Stimulated activated CD4-positive, alpha-beta T cell treated with anti-CD3 and anti-CD28 coated beads, Interleukin-4, amount 100 ng/mL, for 4 hours (primary cell): ENCODE data around the gene STK35.
"Not testable (repeated sequence)": the region's sequence is repeated elsewhere in the genome, so short reads cannot be mapped to it uniquely, and the experiment has no call there.

Source experiments
- DNase-seq, 2 experiments: peaks; one replicate each; pipeline ENCODE4 v3.0.0-alpha.2; 2020

Gene STK35

GRCh38 chr20:2163757-2164156, 62.1 kb downstream of the STK35 start:
- no peak for DNase-seq

DNA sequence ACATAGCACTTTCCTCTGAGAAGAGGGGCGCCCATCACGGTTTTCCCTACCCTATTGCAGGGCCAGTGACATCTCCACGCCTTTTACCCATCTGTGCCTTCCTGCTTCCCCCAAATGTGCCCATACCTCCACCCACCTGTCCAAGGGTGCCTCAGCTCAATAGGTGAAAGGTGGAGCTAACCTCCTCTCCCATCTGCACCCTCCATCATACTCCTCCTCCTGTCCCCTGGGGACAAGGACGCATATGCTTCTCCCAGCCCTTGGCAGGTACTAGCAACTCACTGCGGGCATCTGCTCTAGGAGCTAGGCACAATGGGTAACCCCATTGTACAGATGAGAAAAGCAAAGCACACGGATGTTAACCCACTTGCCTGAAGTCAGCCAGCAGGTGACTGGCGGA, 62.8 kb downstream of the STK35 start:
- DNase-seq = no peak

- DNase-seq = no peak
Measured at GRCh38 chr20:2164966-2165365, 63.3 kb downstream of the STK35 start.

DNA sequence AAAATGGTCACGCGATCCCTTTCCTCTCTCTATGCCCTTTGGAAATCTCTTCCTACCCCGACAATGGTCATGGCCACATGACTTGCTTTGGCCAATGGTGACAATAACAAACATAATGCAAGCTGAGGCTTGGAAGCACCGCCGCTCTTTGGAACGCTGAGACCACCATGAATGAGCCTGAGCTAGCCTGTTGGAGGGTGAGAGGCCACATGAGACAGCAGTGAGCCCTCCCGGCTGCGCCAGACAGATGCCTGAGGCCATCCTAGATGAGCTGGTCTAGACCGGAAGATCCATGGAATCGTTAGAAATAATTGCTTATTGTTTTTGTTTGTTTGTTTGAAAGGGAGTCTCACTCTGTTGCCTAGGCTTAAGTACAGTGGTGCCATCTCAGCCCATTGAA, 64.2 kb downstream of the STK35 start:
- DNase-seq = no peak

DNA sequence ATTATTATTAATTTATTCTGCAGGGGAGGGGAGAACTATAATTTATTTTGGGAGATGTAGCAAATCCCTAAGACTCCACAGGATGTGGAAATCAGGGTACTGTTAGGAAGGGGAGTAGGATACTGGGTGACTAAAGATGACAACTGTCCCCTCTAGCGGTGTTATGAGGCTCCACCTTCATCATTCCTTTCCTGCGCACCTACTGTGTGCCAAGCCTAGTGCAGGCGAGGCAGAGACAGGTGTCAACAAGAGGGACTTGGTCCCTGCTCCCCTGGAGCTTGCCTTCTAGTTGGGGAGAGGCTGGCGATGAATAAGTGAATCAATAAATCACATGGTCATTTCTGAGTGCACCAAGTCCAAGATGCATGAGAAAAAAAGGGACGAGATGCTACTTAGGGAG, 65.5 kb downstream of the STK35 start:
- DNase-seq = no peak

DNA sequence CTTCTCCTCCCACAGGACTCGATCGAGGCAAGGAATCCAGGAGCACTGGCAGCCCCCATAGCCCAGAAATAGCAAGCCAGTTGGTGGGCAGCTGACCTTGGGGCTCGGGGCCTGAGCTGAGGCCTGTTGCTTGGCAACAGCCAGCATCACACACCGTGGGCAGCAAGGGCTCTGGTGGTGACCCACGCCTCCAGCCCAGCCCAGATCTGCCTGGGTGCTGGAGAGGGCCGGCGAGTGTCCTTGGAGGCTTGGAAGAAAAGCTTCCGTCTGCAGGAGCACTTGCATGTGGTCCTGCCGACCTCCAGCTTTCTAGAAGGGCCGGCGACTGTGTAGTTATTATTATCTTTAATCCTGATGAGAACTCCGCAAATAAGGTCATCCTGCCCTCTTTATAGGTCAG, 67.3 kb downstream of the STK35 start:
- DNase-seq = no peak

DNA sequence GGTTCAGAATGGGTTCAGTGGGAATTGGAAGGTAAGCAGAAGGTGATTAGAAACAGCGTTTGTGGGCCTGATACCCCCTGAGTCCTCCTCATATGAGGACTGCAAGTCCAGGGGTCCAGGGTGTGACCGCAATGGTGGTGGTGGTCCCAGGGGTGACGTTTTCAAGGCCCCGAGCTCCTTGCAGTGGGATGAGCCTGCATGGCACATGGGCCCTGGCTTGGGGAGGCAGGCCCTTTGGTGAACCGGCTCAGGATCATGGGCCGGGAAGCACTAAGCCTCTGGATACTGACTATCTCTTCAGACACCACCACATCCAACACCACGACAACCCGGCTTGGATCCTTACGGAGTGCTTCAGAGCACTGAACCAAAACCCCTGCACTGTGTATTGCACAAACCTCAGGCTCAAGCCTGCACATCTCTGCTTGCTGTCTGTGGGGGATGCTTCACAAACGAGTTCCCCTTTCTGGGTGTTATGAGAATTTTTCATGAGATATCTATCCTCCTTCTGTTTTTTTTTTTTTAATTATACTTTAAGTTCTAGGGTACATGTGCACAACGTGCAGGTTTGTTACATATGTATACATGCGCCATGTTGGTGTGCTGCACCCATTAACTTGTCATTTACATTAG, 67.9 kb downstream of the STK35 start:
- no peak for DNase-seq

GRCh38 chr20:2170404-2170803, 68.8 kb downstream of the STK35 start:
- DNase-seq = no peak

DNA sequence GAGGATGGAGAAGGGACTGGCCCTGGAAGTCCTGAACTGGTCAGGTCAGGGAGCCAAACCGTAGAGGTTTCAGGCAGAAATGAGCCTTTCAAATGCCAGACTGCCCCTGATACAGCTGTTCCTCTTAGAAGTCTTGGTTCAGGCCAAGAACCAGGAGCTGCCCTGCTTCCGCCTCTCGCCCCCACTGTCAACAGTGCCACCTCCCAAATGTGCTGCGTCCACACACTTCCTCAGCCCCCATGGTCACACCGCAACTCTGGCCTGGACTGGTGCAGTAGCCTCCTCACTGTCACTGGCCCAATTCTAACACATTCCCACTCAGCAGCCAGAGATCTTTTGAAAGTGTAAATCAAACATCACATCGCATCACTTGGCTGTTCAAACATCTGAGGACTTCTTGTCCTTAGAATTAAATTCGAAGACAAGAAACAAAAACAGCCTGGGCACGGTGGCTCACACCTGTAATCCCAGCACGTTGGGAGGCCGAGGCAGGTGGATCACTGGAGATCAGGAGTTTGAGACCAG, 69.7 kb downstream of the STK35 start:
- no peak for DNase-seq

- not testable (repeated sequence) for DNase-seq
Measured at GRCh38 chr20:2171840-2172239, 70.2 kb downstream of the STK35 start.

DNA sequence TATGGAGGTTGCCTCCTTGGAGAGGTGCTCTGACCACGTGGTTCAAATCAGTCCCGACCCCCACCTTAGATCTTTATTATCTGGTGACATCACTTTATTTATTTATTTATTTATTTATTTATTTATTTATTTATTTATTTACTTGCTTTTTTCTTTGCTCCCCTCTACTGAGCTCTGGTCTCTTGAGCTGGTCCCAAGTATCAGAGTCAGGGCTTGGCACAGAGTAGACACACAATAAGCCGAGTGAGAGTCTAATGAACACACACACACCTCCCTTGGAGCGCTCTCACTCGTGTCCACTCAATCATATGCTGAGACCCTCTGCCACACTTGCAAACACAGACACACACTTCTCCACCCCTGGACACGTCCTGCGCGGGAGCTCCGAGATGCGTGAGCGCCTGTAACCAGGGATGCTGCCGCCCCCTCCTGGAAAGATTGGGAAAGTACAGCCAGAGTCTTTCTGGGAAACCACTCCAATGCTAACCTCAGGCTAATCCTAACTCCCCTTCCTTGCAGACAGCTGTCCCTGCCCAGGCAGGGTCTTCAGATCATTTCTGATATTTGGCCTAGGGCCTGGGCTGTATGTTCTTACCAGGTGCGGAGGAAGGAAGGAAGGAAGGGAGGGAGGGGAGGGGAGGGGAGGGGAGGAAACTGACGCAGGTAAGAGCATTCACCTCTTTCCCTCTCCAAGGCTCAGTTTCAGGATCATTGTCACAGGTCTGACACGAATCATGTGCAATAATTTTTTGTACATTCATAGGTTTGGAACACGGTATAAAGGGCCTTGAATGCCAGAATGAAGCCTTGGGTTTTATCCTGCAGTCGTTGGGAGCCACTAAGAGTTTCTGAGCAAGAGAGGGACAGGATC, 70.9 kb downstream of the STK35 start:
- peak; percentile 58 to 60 for DNase-seq

DNA sequence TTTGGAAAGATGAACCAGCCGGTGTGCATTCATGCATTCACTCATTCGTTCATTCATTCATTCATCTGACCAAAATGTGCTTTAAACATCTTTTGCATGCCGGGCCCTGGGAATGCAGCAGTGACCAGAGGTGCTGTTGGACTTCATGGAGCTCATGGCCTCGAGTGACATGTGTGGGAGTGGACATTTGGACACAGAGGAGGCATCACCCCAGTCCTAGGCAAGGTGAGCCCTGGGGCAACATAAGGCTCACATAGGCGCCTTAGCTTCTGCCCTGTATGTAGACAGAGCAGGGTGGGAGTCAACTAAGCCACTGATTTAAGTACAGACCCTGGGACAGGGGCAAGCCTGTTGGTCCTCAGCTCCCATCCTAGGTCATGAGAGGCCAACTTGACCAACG, 71.6 kb downstream of the STK35 start:
- DNase-seq = no peak

GRCh38 chr20:2174067-2174466, 72.4 kb downstream of the STK35 start:
- DNase-seq = no peak

DNA sequence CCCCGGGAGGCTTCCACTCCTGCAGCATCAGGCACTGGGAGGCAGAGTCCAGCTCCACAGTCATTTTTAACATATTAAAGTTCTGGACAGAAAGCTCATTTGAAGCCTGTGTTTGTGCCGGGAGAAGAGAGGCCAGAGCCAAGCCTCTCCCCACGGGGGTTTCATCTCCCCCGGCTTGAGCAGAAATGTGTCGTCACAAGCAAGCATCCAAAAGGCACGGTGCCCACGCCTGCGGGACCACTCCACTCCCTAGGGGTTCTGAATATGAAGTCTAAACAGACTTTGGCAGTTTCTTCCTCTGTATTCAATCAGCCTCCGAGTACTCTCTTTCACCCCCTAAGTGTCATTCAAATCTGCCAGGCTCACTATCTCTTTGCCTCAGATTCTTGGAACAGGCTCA, 75.3 kb downstream of the STK35 start:
- no peak for DNase-seq

DNA sequence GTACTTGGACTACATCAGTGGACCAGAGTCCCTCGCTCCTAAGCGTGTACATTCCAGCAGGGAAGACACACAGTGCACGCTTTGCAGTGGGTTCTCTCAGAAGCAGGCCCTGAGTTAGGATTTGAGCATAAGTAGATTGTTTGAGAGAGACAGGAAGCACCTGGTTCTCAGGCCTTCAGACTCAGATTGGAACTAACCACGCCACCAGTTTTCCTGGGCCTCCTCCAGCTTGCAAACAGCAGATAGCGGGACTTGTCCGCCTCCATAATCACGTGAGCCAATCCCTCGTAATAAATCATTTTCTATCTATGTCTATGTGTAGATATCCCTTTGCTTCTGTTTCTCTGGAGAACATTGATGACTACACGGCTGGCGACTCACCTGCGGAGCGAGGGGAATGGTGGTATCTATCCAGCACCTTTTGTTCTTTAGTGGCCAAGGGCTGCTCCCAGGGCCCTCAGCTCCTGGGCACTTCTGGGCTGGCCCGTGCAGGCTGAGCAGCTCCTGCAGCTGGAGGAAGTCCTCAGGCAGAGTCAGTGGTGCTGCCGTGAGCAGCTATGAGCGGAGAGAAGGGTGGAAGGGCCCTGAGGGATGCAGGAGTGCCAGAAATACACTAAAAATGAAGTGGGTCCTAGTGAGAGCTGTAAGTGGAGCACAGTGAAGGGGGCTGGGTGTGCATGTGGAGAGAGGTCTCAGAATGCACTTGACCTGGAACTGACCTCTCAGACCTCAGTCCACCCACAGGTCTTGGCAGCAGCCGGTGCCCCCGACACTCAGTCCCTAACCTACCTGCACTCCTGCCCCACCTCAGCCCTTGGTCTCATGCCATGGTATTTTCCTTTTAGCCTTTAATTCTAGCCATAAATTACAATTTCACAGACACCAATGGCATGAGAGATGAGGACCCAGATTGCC, 76.9 kb downstream of the STK35 start:
- DNase-seq = no peak

DNA sequence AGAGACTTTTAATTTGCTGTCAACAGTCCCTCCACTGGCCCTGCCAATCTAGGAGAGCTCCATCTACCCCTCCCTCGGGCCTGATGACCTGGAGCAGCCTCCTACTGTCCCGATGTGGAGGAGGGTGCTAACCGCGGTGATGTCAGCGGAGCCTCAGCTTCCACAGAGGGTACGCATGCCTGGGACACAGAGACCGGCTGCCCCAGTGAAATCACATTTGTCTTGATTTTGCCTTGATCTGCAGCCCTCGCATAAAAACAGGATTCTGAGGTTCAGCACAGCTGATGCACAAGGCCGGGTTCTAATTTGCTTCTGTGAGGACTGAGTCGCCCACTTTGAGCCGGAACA, 77.6 kb downstream of the STK35 start:
- no peak for DNase-seq

GRCh38 chr20:2179949-2180348, 78.3 kb downstream of the STK35 start:
- DNase-seq = no peak

DNA sequence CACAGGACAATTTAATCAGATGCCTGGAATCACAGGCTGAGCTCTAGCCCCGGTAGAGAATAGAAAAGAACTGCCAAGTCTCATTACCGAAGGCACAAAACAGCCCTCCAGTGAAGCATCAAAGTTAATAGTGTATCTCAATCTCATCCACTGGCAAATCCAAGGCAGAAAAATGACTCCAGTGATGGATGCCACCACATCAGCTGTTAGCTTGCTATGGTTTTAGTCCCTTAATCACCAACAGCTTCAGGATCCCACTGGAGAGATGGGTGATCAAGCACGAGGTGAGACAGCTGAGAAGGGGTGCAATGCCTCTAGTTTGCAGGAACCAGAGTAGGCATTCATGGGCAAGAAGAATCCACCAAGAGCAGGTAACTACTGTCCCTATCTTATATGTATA, 81.8 kb downstream of the STK35 start:
- no peak for DNase-seq

GRCh38 chr20:2184933-2185332, 83.3 kb downstream of the STK35 start:
- not testable (repeated sequence) for DNase-seq

DNA sequence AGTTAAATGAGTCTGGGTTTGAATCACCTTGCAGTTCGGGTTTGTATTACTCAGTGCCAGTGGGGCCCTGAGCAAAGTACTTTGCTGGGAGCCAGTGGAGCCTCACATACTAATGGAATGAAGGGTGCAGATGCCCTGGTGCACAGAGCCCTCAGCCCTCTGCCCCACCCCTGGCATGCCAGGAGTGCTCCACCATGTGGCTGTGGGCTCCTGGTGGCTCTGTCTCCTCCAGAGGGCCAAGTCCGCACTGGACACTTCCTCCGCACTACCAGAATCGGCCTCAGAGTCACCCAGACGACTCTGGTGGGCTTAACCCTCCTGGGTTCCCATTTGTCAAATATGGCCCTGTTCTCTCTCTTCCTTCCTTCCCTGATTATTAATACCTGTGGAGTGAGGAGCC, 94.0 kb downstream of the STK35 start:
- DNase-seq = no peak

DNA sequence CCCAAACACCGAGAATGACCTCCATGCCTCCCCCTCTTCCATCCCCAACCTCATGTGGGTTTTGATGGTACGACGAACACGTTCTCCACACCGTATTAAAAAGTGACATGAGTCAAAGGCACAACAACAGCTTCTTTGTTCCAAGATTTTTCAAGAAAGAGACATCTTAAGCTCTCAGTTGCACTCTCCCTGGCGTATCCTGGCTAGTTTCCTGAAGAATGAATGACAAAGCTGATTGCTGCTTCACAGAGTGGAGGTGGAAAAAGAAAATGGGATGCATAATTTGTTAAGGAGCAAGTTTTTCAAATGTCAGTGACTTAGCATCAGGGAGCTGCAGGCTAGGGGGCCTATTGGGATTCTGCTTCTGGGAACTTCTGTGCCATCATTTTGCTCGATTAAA, 95.5 kb downstream of the STK35 start:
- no peak for DNase-seq
